ENCODE data around the gene STX4. TPM values are rescaled to one million over a fixed set of nuclear protein-coding genes. Genes with fewer than 3 reads are reported as not detected.

The STX4 gene
- total RNA-seq, 1 experiment from 2014 or later, result 26.0 TPM

DNA sequence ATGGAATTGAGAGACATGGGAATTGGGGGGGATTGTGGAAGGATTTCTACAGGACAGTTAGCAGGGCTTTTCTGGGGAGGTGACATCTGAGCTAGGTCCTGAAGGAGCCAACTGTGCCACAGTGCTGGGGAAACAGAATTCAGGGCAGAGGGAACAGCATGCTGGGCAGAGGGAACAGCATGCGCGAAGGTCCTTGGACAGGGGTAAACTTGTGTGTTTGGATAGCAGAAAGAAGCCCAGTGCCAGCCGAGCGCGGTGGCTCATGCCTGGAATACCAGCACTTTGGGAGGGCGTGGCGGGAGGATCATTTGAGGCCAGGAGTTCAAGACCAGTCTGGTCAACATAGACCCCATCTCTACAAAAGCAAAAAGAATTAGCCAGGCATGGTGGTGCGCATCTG is 26.8 kb upstream of the STX4 start:
- Histone ChIP-seq H3K4me2 (ENCODE audit: low read length) (no peak overlapping the region), H3K9me3 (ENCODE audit: control insufficient read depth in 1 of 2, insufficient read depth in 1 of 2, low read depth in 1 of 2, low read length in 2 of 2) (no peaks in the 10 kb centered on the region), H2AFZ (ENCODE audit: low read depth, low read length, poor library complexity, severe bottlenecking) (no peak overlapping the region), H4K20me1 (ENCODE audit: insufficient read depth) (no peaks in the 10 kb centered on the region), H3K27ac (ENCODE audit: low read depth, low read length) (no peak overlapping the region), H3K9ac (ENCODE audit: low read length) (no peak overlapping the region), H3K36me3 (ENCODE audit: control insufficient read depth in 1 of 2, insufficient read depth in 2 of 2, low read length in 2 of 2) (no peaks in the 10 kb centered on the region), H3K4me1 (ENCODE audit: control insufficient read depth in 1 of 2, insufficient read depth in 2 of 2, low read length in 2 of 2) (peaks cover 0 to 8% of the 10 kb centered on the region in 2 experiments; a peak in 2 of 4 replicates), H3K79me2 (ENCODE audit: insufficient read depth, low read length) (no peaks in the 10 kb centered on the region), H3K9me2 (ENCODE audit: insufficient read depth) (no peaks in the 10 kb centered on the region), H3K27me3 (ENCODE audit: insufficient read depth, low read length) (no peaks in the 10 kb centered on the region), H3K4me3 (replicated peaks in 1 of 2; ENCODE audit: low read depth in 1 of 2, low read length in 2 of 2) (no peak overlapping the region)
- TF ChIP-seq ZFX (IDR thresholded peaks at IDR 0.05), result no peak
- no peak for TF ChIP-seq SIN3A (IDR thresholded peaks at IDR 0.05; ENCODE audit: low read depth)
- no peak for TF ChIP-seq SRF (IDR thresholded peaks at IDR 0.05; ENCODE audit: low read depth)
- no peak for TF ChIP-seq EGR1 (IDR thresholded peaks at IDR 0.05; ENCODE audit: low read depth)
- no peak for TF ChIP-seq EZH2 (IDR thresholded peaks at IDR 0.05)
- ChIA-PET CTCF (no interaction called here), POLR2A (interaction anchor here (1.1 kb wide), 1 partner anchor 111 kb away, joined by 4 read pairs; the partner anchor contains the start of gene KAT8), RAD21 (ENCODE audit: low non-redundant PET in 1 of 2, low total read pairs in 2 of 2, uncharacterized antibody in 2 of 2, unreplicated experiment in 2 of 2) (no interaction called here)
- DNase-seq (ENCODE audit: low read depth, low spot score), result no peak
- no peak for ATAC-seq
- intact Hi-C loops (cut with micrococcal nuclease), result no loop called here
- BruUV-seq (replicated peaks), result no TSS peak

DNA sequence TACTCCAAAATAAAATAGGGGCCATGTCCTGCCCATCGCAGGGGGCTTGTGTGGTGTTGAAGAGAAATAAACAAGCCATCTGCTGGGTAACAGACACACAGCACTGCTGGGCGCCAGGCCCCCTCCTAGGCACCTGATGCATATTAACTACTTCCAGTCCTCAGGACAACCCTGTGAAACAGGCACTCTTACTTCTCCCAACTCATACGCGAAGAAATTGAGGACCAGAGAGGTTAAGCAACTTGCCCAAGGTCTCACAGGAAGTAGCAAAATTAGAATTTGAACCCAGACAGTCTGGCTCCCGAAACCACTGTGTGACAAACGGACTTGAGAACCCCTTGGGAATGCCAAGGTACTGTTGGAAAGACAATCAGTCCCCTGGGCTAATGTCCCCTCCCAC is 25.7 kb upstream of the STX4 start:
- H4K20me1 ChIP-seq (ENCODE audit: insufficient read depth), result no peaks in the 10 kb centered on the region
- no peaks in the 10 kb centered on the region for H3K79me2 ChIP-seq (ENCODE audit: insufficient read depth, low read length)
- no peak overlapping the region for H3K9ac ChIP-seq (ENCODE audit: low read length)
- intact Hi-C loops (cut with micrococcal nuclease), result no loop called here
- ATAC-seq (no peak), DNase-seq (ENCODE audit: low read depth, low spot score) (no peak)
- H3K9me2 ChIP-seq (ENCODE audit: insufficient read depth), result no peaks in the 10 kb centered on the region
- no peak overlapping the region for H2AFZ ChIP-seq (ENCODE audit: low read depth, low read length, poor library complexity, severe bottlenecking)
- no peak overlapping the region for H3K4me2 ChIP-seq (ENCODE audit: low read length)
- no peak overlapping the region for H3K4me3 ChIP-seq (replicated peaks in 1 of 2; ENCODE audit: low read depth in 1 of 2, low read length in 2 of 2)
- CTCF ChIA-PET, result no interaction called here
- H3K27me3 ChIP-seq (ENCODE audit: insufficient read depth, low read length), result peaks cover 7% of the 10 kb centered on the region; the same call in 1 of the 2 replicates
- POLR2A ChIA-PET, result interaction anchor here (1.1 kb wide), 1 partner anchor 110 kb away, joined by 4 read pairs; the partner anchor contains the start of gene KAT8
- H3K9me3 ChIP-seq (ENCODE audit: control insufficient read depth in 1 of 2, insufficient read depth in 1 of 2, low read depth in 1 of 2, low read length in 2 of 2), result no peaks in the 10 kb centered on the region
- BruUV-seq (replicated peaks), result no TSS peak
- H3K4me1 ChIP-seq (ENCODE audit: control insufficient read depth in 1 of 2, insufficient read depth in 2 of 2, low read length in 2 of 2), result peaks cover 0 to 8% of the 10 kb centered on the region in 2 experiments; a peak in 2 of 4 replicates
- no peak overlapping the region for H3K27ac ChIP-seq (ENCODE audit: low read depth, low read length)
- no peaks in the 10 kb centered on the region for H3K36me3 ChIP-seq (ENCODE audit: control insufficient read depth in 1 of 2, insufficient read depth in 2 of 2, low read length in 2 of 2)
- RAD21 ChIA-PET (ENCODE audit: low non-redundant PET in 1 of 2, low total read pairs in 2 of 2, uncharacterized antibody in 2 of 2, unreplicated experiment in 2 of 2), result no interaction called here
- TF ChIP-seq TCF7L2 (IDR thresholded peaks at IDR 0.05; ENCODE audit: borderline replicate concordance, extremely low read depth, insufficient read depth, insufficient read length) (no peak), EZH2 (IDR thresholded peaks at IDR 0.05) (no peak), ZNF274 (IDR thresholded peaks at IDR 0.05; ENCODE audit: low read depth, low read length) (no peak), CBX3 (IDR thresholded peaks at IDR 0.05; ENCODE audit: low read depth) (no peak)
- TF ChIP-seq, protein P1, sequence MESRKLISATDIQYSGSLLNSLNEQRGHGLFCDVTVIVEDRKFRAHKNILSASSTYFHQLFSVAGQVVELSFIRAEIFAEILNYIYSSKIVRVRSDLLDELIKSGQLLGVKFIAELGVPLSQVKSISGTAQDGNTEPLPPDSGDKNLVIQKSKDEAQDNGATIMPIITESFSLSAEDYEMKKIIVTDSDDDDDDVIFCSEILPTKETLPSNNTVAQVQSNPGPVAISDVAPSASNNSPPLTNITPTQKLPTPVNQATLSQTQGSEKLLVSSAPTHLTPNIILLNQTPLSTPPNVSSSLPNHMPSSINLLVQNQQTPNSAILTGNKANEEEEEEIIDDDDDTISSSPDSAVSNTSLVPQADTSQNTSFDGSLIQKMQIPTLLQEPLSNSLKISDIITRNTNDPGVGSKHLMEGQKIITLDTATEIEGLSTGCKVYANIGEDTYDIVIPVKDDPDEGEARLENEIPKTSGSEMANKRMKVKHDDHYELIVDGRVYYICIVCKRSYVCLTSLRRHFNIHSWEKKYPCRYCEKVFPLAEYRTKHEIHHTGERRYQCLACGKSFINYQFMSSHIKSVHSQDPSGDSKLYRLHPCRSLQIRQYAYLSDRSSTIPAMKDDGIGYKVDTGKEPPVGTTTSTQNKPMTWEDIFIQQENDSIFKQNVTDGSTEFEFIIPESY (IDR thresholded peaks at IDR 0.05; ENCODE audit: extremely low read depth, insufficient replicate concordance, low read length), result no peak
